ENCODE results near the gene SLC35D1. TPM values are rescaled to one million over a fixed set of nuclear protein-coding genes. Genes with fewer than 3 reads are reported as not detected.

Gene SLC35D1
- total and polyA plus RNA-seq, 2 donors (not counting 1 experiment from before 2014, with no cell fraction given): 19.3 to 20.3 TPM

GRCh38 chr1:67013573-67013972, 40.4 kb downstream of the SLC35D1 start:
- DNase-seq (ENCODE audit: low read depth in 2 of 2): peak; percentile 72 to 88
- no peaks in the 10 kb centered on the region for H3K36me3 ChIP-seq (ENCODE audit: control insufficient read depth, insufficient read depth, low read length)

GRCh38 chr1:67009792-67010191, 44.2 kb downstream of the SLC35D1 start:
- Histone ChIP-seq H4K20me1 (ENCODE audit: control insufficient read depth, extremely low read depth, insufficient read depth, low read length) (no peaks in the 10 kb centered on the region), H2AFZ (ENCODE audit: low read length) (no peak overlapping the region), H3K9ac (ENCODE audit: insufficient read depth, low read length) (no peak overlapping the region), H3K4me2 (ENCODE audit: extremely low read depth, insufficient read depth, low read length) (no peak overlapping the region), H3K36me3 (ENCODE audit: control insufficient read depth, insufficient read depth, low read length) (peaks cover 1% of the 10 kb centered on the region), H3K79me2 (ENCODE audit: control insufficient read depth, insufficient read depth, low read length) (no peaks in the 10 kb centered on the region), H3K27me3 (ENCODE audit: control insufficient read depth, insufficient read depth, low read length) (no peaks in the 10 kb centered on the region), H3K27ac (ENCODE audit: insufficient read depth, low read length) (no peak overlapping the region), H3K4me1 (ENCODE audit: control insufficient read depth, extremely low read depth, insufficient read depth, low read length) (no peaks in the 10 kb centered on the region), H3K4me3 (replicated peaks in 1 of 4; ENCODE audit: control extremely low read depth in 1 of 4, insufficient read depth in 1 of 4, low read depth in 3 of 4, low read length in 4 of 4) (no peak overlapping the region), H3K9me3 (ENCODE audit: control insufficient read depth, insufficient read depth, low read depth, low read length) (no peaks in the 10 kb centered on the region)
- no peak for DNase-seq (ENCODE audit: low read depth in 2 of 2)
- no peak for TF ChIP-seq EZH2 (IDR thresholded peaks at IDR 0.05; ENCODE audit: low read length, missing control alignments)

More at GRCh38 chr1:67013573-67013972, 40.4 kb downstream of the SLC35D1 start:
- H3K4me2 ChIP-seq (ENCODE audit: extremely low read depth, insufficient read depth, low read length): no peak overlapping the region
- no peak overlapping the region for H3K9ac ChIP-seq (ENCODE audit: insufficient read depth, low read length)
- H3K9me3 ChIP-seq (ENCODE audit: control insufficient read depth, insufficient read depth, low read depth, low read length): no peaks in the 10 kb centered on the region
- H3K27me3 ChIP-seq (ENCODE audit: control insufficient read depth, insufficient read depth, low read length): no peaks in the 10 kb centered on the region
- H3K4me3 ChIP-seq (replicated peaks in 1 of 4; ENCODE audit: control extremely low read depth in 1 of 4, insufficient read depth in 1 of 4, low read depth in 3 of 4, low read length in 4 of 4): no peak overlapping the region
- H3K27ac ChIP-seq (ENCODE audit: insufficient read depth, low read length): no peak overlapping the region
- H3K79me2 ChIP-seq (ENCODE audit: control insufficient read depth, insufficient read depth, low read length): no peaks in the 10 kb centered on the region
- TF ChIP-seq EZH2 (IDR thresholded peaks at IDR 0.05; ENCODE audit: low read length, missing control alignments) (no peak), CTCF (conservative IDR thresholded peaks at IDR 0.05 in 1 of 2, IDR thresholded peaks at IDR 0.05 in 1 of 2; ENCODE audit: low read depth in 1 of 2, low read length in 2 of 2) (no peak)
- H2AFZ ChIP-seq (ENCODE audit: low read length): no peak overlapping the region
- H4K20me1 ChIP-seq (ENCODE audit: control insufficient read depth, extremely low read depth, insufficient read depth, low read length): no peaks in the 10 kb centered on the region
- no peaks in the 10 kb centered on the region for H3K4me1 ChIP-seq (ENCODE audit: control insufficient read depth, extremely low read depth, insufficient read depth, low read length)

- no peak overlapping the region for H3K4me3 ChIP-seq (replicated peaks in 1 of 4; ENCODE audit: control extremely low read depth in 1 of 4, insufficient read depth in 1 of 4, low read depth in 3 of 4, low read length in 4 of 4)
- no peak for DNase-seq (ENCODE audit: low read depth in 2 of 2)
- TF ChIP-seq CTCF (conservative IDR thresholded peaks at IDR 0.05 in 1 of 2, IDR thresholded peaks at IDR 0.05 in 1 of 2; ENCODE audit: low read depth in 1 of 2, low read length in 2 of 2) (no peak), EZH2 (IDR thresholded peaks at IDR 0.05; ENCODE audit: low read length, missing control alignments) (no peak)
- no peaks in the 10 kb centered on the region for H3K9me3 ChIP-seq (ENCODE audit: control insufficient read depth, insufficient read depth, low read depth, low read length)
- no peak overlapping the region for H3K4me2 ChIP-seq (ENCODE audit: extremely low read depth, insufficient read depth, low read length)
- no peaks in the 10 kb centered on the region for H3K27me3 ChIP-seq (ENCODE audit: control insufficient read depth, insufficient read depth, low read length)
- H3K4me1 ChIP-seq (ENCODE audit: control insufficient read depth, extremely low read depth, insufficient read depth, low read length): no peaks in the 10 kb centered on the region
- H4K20me1 ChIP-seq (ENCODE audit: control insufficient read depth, extremely low read depth, insufficient read depth, low read length): no peaks in the 10 kb centered on the region
- peaks cover 1% of the 10 kb centered on the region for H3K36me3 ChIP-seq (ENCODE audit: control insufficient read depth, insufficient read depth, low read length)
- no peaks in the 10 kb centered on the region for H3K79me2 ChIP-seq (ENCODE audit: control insufficient read depth, insufficient read depth, low read length)
- no peak overlapping the region for H2AFZ ChIP-seq (ENCODE audit: low read length)
- no peak overlapping the region for H3K27ac ChIP-seq (ENCODE audit: insufficient read depth, low read length)
- no peak overlapping the region for H3K9ac ChIP-seq (ENCODE audit: insufficient read depth, low read length)
Observed at GRCh38 chr1:67005068-67005467, 48.9 kb downstream of the SLC35D1 start.
